NCI-H748 (cell line): ENCODE measurements around the gene MRPL19.
"Not testable (repeated sequence)": the region's sequence is repeated elsewhere in the genome, so short reads cannot be mapped to it uniquely, and the experiment has no call there.

ENCODE experiments used
- DNase-seq: peaks from one replicate; lab custom pipeline; 2025; ENCODE audit not compliant: unreplicated experiment; lab: John Stamatoyannopoulos, UW

The MRPL19 gene

GRCh38 chr2:75666911-75667310 lies 20.3 kb downstream of the MRPL19 start:
- no peak for DNase-seq

GRCh38 chr2:75667884-75668283 lies 21.3 kb downstream of the MRPL19 start:
- DNase-seq, result no peak

GRCh38 chr2:75675423-75675822 lies 28.8 kb downstream of the MRPL19 start:
- DNase-seq, result not testable (repeated sequence)

- DNase-seq, result no peak
Measured at GRCh38 chr2:75675908-75676307, 29.3 kb downstream of the MRPL19 start.

- DNase-seq, result no peak
Measured at GRCh38 chr2:75676464-75676863, 29.9 kb downstream of the MRPL19 start.

- no peak for DNase-seq
Measured at GRCh38 chr2:75679556-75679955, 33.0 kb downstream of the MRPL19 start.

GRCh38 chr2:75680402-75680801 lies 33.8 kb downstream of the MRPL19 start:
- DNase-seq, result no peak

GRCh38 chr2:75683430-75683829 lies 36.8 kb downstream of the MRPL19 start:
- DNase-seq, result not testable (repeated sequence)

GRCh38 chr2:75688196-75688595 lies 41.6 kb downstream of the MRPL19 start:
- no peak for DNase-seq

- no peak for DNase-seq
Measured at GRCh38 chr2:75698918-75699317, 52.3 kb downstream of the MRPL19 start.

- no peak for DNase-seq
Measured at GRCh38 chr2:75702593-75702992, 56.0 kb downstream of the MRPL19 start.

GRCh38 chr2:75703589-75704287 lies 57.2 kb downstream of the MRPL19 start:
- no peak for DNase-seq

GRCh38 chr2:75705921-75706320 lies 59.3 kb downstream of the MRPL19 start:
- no peak for DNase-seq

- DNase-seq, result no peak
Measured at GRCh38 chr2:75707901-75708300, 61.3 kb downstream of the MRPL19 start.

GRCh38 chr2:75709297-75709696 lies 62.7 kb downstream of the MRPL19 start:
- DNase-seq, result no peak

GRCh38 chr2:75710220-75710576 lies 63.6 kb downstream of the MRPL19 start:
- no peak for DNase-seq

- DNase-seq, result peak; percentile 94
Measured at GRCh38 chr2:75710577-75711253, 64.1 kb downstream of the MRPL19 start, which contains the start of gene GCFC2. Gene GCFC2 (minus strand): TSS chr2:75710915. CDS start chr2:75710855, 60 bp downstream.

- DNase-seq, result not testable (repeated sequence)
Measured at GRCh38 chr2:75711590-75711989, 65.0 kb downstream of the MRPL19 start.

- no peak for DNase-seq
Measured at GRCh38 chr2:75716406-75716805, 69.8 kb downstream of the MRPL19 start.

- no peak for DNase-seq
Measured at GRCh38 chr2:75719616-75720015, 73.0 kb downstream of the MRPL19 start.

- DNase-seq, result no peak
Measured at GRCh38 chr2:75720525-75720924, 73.9 kb downstream of the MRPL19 start.

GRCh38 chr2:75722687-75723086 lies 76.1 kb downstream of the MRPL19 start:
- no peak for DNase-seq
